HepG2 (cell line): Measurements from ENCODE around the gene ERV3-1. TPM values are rescaled to one million over a fixed set of nuclear protein-coding genes. Genes with fewer than 3 reads are reported as not detected.

ENCODE experiments used
- CAMTA2 ChIP-seq: sonication (generic); formaldehyde crosslinking; IDR thresholded peaks from 2 replicates; pipeline ENCODE4 v1.4.0; 2020; ENCODE audit warnings: mild to moderate bottlenecking, missing genetic modification reagents, borderline replicate concordance
- GATAD1 ChIP-seq: IDR thresholded peaks from 2 replicates; pipeline ENCODE4 v1.6.1; 2016; ENCODE audit warnings: missing genetic modification reagents, missing compliant biosample characterization
- KDM5A ChIP-seq: fragments of 200-600 bp; sonication (generic); IDR thresholded peaks from 2 replicates; pipeline ENCODE4 v1.7.0; 2018; ENCODE audit warnings: antibody characterized with exemption, mild to moderate bottlenecking, low read length, borderline replicate concordance
- MEIS1 ChIP-seq: sonication (generic); formaldehyde crosslinking; IDR thresholded peaks from 2 replicates; pipeline ENCODE4 v1.9.0; 2021; ENCODE audit warnings: mild to moderate bottlenecking, missing genetic modification reagents, moderate library complexity, borderline replicate concordance
- MIXL1 ChIP-seq: IDR thresholded peaks from 2 replicates; pipeline ENCODE4 v1.6.1; 2016
- NFRKB ChIP-seq: fragments of 450-650 bp; IDR thresholded peaks from 2 replicates; pipeline ENCODE4 v1.6.1; 2017
- THAP11 ChIP-seq: IDR thresholded peaks from 2 replicates; pipeline ENCODE4 v1.6.1; 2016; ENCODE audit warnings: missing biosample characterization, missing genetic modification reagents
- U2AF2 ChIP-seq: fragments of 200-400 bp; formaldehyde crosslinking; IDR thresholded peaks from 2 replicates; pipeline ENCODE4 v1.6.1; 2017; ENCODE audit warnings: low read depth, mild to moderate bottlenecking, low read length
- ZBTB26 ChIP-seq: IDR thresholded peaks from 2 replicates; pipeline ENCODE4 v1.6.1; 2016; ENCODE audit warnings: missing compliant biosample characterization, missing genetic modification reagents, borderline replicate concordance
- ZNF18 ChIP-seq: sonication (generic); formaldehyde crosslinking; IDR thresholded peaks from 2 replicates; pipeline ENCODE4 v1.8.0; 2022; ENCODE audit warnings: mild to moderate bottlenecking, missing genetic modification reagents; ENCODE audit not compliant: insufficient replicate concordance
- ZNF605 ChIP-seq: sonication (generic); formaldehyde crosslinking; IDR thresholded peaks from 2 replicates; pipeline ENCODE4 v1.8.0; 2022; ENCODE audit warnings: mild to moderate bottlenecking, missing genetic modification reagents
- ZNF772 ChIP-seq: sonication (generic); formaldehyde crosslinking; IDR thresholded peaks from 2 replicates; pipeline ENCODE4 v1.5.0; 2020; ENCODE audit warnings: mild to moderate bottlenecking, missing genetic modification reagents
- polyA plus RNA-seq, 8 experiments: library from polyadenylated mRNA; depleted of rRNA in 3 of 8; stranded (reverse) in 7 of 8; unstranded in 1 of 8; fragments of >200 nt; fragmentation: Illumina TruSeq in 4 of 8; extraction: Trizol in 4 of 8; gene quantifications; 2 replicates each; pipeline versions ENCODE4 v1.2.1 to v1.2.3, GENCODE V29; 2011 to 2016; ENCODE audit warnings: low read depth in 4 of 8, missing spikeins in 1 of 8, mixed read lengths in 1 of 8; ENCODE audit not compliant: insufficient read depth in 1 of 8
- total RNA-seq, 5 experiments: library from RNA; depleted of rRNA; stranded (reverse); fragments of >200 nt; fragmentation: Illumina TruSeq; extraction: Trizol; gene quantifications; 2 replicates each; pipeline ENCODE4 v1.2.3, GENCODE V29; 2016; ENCODE audit warnings: low read depth in 1 of 5
- TF ChIP-seq, protein P1 (sequence below): fragments of 450-650 bp; IDR thresholded peaks from 2 replicates; pipeline ENCODE4 v1.6.1; 2016
- TF ChIP-seq, protein P2 (sequence below): sonication (generic); formaldehyde crosslinking; IDR thresholded peaks from 2 replicates; pipeline ENCODE4 v1.4.0; 2020; ENCODE audit warnings: missing genetic modification reagents, borderline replicate concordance
- TF ChIP-seq, protein P3 (sequence below): IDR thresholded peaks from 2 replicates; pipeline ENCODE4 v1.6.1; 2018; ENCODE audit warnings: missing genetic modification reagents, mild to moderate bottlenecking, missing compliant biosample characterization

Gene ERV3-1
- total and polyA plus RNA-seq, 2 of the 13 experiments (the other 11 are each of a cell fraction or from before 2014, with no cell fraction given): 20.4 to 86.3 TPM

DNA sequence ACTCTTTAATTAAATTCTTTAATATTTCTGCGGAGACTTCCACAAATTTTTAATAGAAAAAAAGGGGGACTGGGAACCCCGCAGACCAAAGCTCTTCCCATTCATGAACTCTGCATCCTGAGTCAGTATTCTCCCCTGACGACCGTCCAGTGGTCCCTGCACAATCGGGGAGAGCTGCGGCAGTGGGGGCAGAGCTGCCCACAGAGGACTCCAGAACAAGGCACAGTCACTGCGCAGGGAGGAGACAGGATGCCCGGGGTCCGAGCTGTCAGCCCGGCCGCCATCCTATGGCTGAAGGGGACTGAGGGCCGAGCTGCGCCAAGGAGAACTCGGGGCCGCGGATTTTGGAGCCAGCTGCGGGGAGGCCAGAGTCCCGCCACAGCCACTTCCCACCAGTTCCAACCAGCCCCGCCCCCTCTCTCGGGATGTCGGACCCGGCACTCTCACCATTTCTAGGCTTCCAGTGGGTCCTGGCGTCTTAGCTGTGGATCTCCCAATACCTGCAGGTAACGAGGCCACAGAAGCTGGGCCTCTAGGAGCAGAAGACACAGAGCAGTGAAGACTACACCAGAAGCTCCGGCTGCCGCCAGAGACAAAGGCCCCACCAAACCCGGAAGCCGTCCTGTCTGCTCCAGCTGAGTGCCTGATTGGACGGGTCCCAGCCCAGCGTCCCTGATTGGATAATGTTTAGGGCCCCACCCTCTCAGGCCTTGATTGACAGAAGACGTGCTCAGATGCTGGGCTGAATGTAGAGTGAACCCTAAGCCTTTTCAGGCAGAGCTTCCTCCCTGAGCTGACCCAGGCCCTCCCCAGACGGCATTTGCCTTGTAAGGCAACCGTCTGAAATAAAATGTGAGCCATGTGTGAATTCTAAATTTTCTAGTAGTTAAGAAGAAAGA lies at the start of gene ERV3-1 (continued):
- TF ChIP-seq ZBTB26: peak; percentile 56; the same call in 1 of the 2 replicates
- peak; percentile 62; the same call in 1 of the 2 replicates for TF ChIP-seq KDM5A
- TF ChIP-seq, protein P1, sequence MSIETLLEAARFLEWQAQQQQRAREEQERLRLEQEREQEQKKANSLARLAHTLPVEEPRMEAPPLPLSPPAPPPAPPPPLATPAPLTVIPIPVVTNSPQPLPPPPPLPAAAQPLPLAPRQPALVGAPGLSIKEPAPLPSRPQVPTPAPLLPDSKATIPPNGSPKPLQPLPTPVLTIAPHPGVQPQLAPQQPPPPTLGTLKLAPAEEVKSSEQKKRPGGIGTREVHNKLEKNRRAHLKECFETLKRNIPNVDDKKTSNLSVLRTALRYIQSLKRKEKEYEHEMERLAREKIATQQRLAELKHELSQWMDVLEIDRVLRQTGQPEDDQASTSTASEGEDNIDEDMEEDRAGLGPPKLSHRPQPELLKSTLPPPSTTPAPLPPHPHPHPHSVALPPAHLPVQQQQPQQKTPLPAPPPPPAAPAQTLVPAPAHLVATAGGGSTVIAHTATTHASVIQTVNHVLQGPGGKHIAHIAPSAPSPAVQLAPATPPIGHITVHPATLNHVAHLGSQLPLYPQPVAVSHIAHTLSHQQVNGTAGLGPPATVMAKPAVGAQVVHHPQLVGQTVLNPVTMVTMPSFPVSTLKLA: no peak
- TF ChIP-seq ZNF605: peak; percentile 89
- peak; percentile 65 for TF ChIP-seq THAP11
- TF ChIP-seq ZNF772 (CRISPR knock-in tag): peak; percentile 89
- TF ChIP-seq NFRKB: no peak
- TF ChIP-seq CAMTA2: peak; percentile 69; the same call in 1 of the 2 replicates
- peak; percentile 74 for TF ChIP-seq ZNF18
- no peak for TF ChIP-seq MIXL1 (CRISPR knock-in tag)
- peak; percentile 56; the same call in 1 of the 2 replicates for TF ChIP-seq MEIS1 (CRISPR knock-in tag)
- peak; percentile 64 for TF ChIP-seq GATAD1
- TF ChIP-seq, protein P2, sequence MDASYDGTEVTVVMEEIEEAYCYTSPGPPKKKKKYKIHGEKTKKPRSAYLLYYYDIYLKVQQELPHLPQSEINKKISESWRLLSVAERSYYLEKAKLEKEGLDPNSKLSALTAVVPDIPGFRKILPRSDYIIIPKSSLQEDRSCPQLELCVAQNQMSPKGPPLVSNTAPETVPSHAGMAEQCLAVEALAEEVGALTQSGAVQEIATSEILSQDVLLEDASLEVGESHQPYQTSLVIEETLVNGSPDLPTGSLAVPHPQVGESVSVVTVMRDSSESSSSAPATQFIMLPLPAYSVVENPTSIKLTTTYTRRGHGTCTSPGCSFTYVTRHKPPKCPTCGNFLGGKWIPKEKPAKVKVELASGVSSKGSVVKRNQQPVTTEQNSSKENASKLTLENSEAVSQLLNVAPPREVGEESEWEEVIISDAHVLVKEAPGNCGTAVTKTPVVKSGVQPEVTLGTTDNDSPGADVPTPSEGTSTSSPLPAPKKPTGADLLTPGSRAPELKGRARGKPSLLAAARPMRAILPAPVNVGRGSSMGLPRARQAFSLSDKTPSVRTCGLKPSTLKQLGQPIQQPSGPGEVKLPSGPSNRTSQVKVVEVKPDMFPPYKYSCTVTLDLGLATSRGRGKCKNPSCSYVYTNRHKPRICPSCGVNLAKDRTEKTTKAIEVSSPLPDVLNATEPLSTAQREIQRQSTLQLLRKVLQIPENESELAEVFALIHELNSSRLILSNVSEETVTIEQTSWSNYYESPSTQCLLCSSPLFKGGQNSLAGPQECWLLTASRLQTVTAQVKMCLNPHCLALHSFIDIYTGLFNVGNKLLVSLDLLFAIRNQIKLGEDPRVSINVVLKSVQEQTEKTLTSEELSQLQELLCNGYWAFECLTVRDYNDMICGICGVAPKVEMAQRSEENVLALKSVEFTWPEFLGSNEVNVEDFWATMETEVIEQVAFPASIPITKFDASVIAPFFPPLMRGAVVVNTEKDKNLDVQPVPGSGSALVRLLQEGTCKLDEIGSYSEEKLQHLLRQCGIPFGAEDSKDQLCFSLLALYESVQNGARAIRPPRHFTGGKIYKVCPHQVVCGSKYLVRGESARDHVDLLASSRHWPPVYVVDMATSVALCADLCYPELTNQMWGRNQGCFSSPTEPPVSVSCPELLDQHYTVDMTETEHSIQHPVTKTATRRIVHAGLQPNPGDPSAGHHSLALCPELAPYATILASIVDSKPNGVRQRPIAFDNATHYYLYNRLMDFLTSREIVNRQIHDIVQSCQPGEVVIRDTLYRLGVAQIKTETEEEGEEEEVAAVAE: peak; percentile 70; the same call in 1 of the 2 replicates
- no peak for TF ChIP-seq U2AF2
- TF ChIP-seq, protein P3, sequence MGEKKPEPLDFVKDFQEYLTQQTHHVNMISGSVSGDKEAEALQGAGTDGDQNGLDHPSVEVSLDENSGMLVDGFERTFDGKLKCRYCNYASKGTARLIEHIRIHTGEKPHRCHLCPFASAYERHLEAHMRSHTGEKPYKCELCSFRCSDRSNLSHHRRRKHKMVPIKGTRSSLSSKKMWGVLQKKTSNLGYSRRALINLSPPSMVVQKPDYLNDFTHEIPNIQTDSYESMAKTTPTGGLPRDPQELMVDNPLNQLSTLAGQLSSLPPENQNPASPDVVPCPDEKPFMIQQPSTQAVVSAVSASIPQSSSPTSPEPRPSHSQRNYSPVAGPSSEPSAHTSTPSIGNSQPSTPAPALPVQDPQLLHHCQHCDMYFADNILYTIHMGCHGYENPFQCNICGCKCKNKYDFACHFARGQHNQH (CRISPR knock-in tag): peak; percentile 90
